Fibroblast of pulmonary artery (primary cell): Measurements from ENCODE around the gene NFKBIZ.

ENCODE experiments used
- DNase-seq: peaks from one replicate; pipeline ENCODE4 v3.0.0-alpha.2; 2010; ENCODE audit warnings: low read depth
- H3K4me3 ChIP-seq: replicated peaks from 2 replicates; pipeline ENCODE4 v1.5.1; 2011; ENCODE audit warnings: low read depth, mild to moderate bottlenecking, control low read depth, low read length, moderate library complexity
- CTCF ChIP-seq: IDR thresholded peaks from 2 replicates; pipeline ENCODE4 v1.5.1; 2011; ENCODE audit warnings: mild to moderate bottlenecking, control low read depth, low read length, inconsistent platforms; ENCODE audit errors: missing control alignments

The NFKBIZ gene

GRCh38 chr3:101848754-101849713 is at the start of gene NFKBIZ:
TSS of gene NFKBIZ (plus strand) at chr3:101849514. CDS start at chr3:101849629, 115 bp downstream.
- DNase-seq = peak; percentile 95
- no peak for TF ChIP-seq CTCF
- H3K4me3 ChIP-seq = peak within 1 kb of the TSS; percentile 85

- H3K4me3 ChIP-seq = no peak overlapping the region
- TF ChIP-seq CTCF = no peak
- no peak for DNase-seq
Observed at GRCh38 chr3:101801174-101801573, 48.1 kb upstream of the NFKBIZ start.

- no peak overlapping the region for H3K4me3 ChIP-seq
- TF ChIP-seq CTCF = no peak
- no peak for DNase-seq
Observed at GRCh38 chr3:101802179-101802578, 47.1 kb upstream of the NFKBIZ start.

- no peak overlapping the region for H3K4me3 ChIP-seq
Observed at GRCh38 chr3:101803173-101803782, 46.0 kb upstream of the NFKBIZ start.

GRCh38 chr3:101803939-101804338 is 45.4 kb upstream of the NFKBIZ start:
- no peak overlapping the region for H3K4me3 ChIP-seq
- TF ChIP-seq CTCF = no peak
- no peak for DNase-seq

More at GRCh38 chr3:101803173-101803782, 46.0 kb upstream of the NFKBIZ start:
- peak; percentile 92 for TF ChIP-seq CTCF
- DNase-seq = peak; percentile 86

GRCh38 chr3:101806491-101806890 is 42.8 kb upstream of the NFKBIZ start:
- H3K4me3 ChIP-seq = no peak overlapping the region
- no peak for TF ChIP-seq CTCF
- no peak for DNase-seq

GRCh38 chr3:101807888-101808287 is 41.4 kb upstream of the NFKBIZ start:
- TF ChIP-seq CTCF = no peak
- DNase-seq = no peak
- no peak overlapping the region for H3K4me3 ChIP-seq
